Fibroblast of skin of scalp (primary cell): ENCODE data around the gene NLK. TPM values are rescaled to one million over a fixed set of nuclear protein-coding genes. Genes with fewer than 3 reads are reported as not detected.
A peak's percentile ranks its signal among the peaks of the same experiment; 100 is the strongest.
"Not testable (repeated sequence)": the region's sequence is repeated elsewhere in the genome, so short reads cannot be mapped to it uniquely, and the experiment has no call there.

Source experiments
- DNase-seq: peaks from one replicate; pipeline ENCODE4 v3.0.0-alpha.2; 2013
- polyA plus RNA-seq, 2 experiments: library from polyadenylated mRNA; unstranded; fragments of 120-200 nt; gene quantifications; one replicate each; pipeline ENCODE4 v1.2.1, GENCODE V29; 2013; ENCODE audit not compliant: insufficient read length in 2 of 2

NLK gene
- polyA plus RNA-seq (2013, experiment 1 of 2; ENCODE audit: insufficient read length) = 9.3 TPM
- polyA plus RNA-seq (2013, experiment 2 of 2; ENCODE audit: insufficient read length) = 10.8 TPM

DNA sequence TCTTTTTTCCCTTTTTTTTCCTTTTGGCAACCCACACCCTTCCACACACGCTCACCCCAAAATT lies at the start of gene NLK:
Gene NLK, plus strand, starts transcription at position 21 of the 64 bp plus-strand sequence. CDS start 197 bp downstream, outside the sequence.
- DNase-seq = no peak

- no peak for DNase-seq
Observed at GRCh38 chr17:27993161-27993695, 49.2 kb upstream of the NLK start.

- DNase-seq = no peak
Observed at GRCh38 chr17:27993723-27994310, 48.7 kb upstream of the NLK start.

DNA sequence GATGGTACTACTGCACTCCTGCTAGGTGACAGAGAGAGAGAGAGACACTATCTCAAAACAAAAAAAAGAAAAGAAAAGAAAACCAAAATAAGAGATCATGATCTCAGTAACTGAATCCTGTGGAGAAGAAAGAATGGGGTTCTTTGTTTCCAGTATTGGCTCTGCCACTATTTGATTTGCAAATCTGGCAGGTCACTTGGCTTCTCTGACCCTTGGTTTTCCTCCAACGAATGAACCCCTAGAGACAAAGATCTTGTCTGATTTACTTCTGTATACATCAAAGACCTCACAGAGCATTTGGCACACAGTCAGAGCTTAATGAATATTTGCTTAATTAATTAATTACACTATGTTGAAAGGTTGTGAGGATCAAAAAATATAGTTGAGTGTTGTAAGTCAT lies 47.9 kb upstream of the NLK start:
- no peak for DNase-seq

- no peak for DNase-seq
Observed at GRCh38 chr17:27995554-27995953, 46.9 kb upstream of the NLK start.

- DNase-seq = no peak
Observed at GRCh38 chr17:27996202-27997043, 46.1 kb upstream of the NLK start.

GRCh38 chr17:27997044-27997401 lies 45.5 kb upstream of the NLK start:
- DNase-seq = no peak

GRCh38 chr17:27997522-27997921 lies 45.0 kb upstream of the NLK start:
- no peak for DNase-seq

DNA sequence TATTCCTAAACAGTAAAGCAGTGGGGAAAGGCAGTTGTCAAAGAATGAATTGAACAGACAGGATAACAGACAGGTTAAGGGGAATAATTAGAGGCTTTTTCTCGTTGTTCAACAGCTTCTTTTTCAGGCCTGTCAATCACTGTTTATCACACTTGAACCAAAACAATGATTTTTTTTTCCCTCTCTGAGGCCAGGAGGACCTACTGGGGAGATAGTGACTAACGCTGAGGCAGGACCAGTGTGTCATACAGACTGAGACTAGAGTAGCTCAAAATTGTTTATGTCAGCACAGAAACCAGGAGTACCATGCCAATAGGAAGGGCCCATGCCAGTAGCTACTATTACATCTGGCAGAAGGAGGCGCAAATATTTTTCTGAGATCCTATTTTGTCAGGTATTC lies 41.3 kb upstream of the NLK start:
- no peak for DNase-seq

- no peak for DNase-seq
Observed at GRCh38 chr17:28004344-28004743, 38.1 kb upstream of the NLK start.

GRCh38 chr17:28007925-28008324 lies 34.6 kb upstream of the NLK start:
- not testable (repeated sequence) for DNase-seq

DNA sequence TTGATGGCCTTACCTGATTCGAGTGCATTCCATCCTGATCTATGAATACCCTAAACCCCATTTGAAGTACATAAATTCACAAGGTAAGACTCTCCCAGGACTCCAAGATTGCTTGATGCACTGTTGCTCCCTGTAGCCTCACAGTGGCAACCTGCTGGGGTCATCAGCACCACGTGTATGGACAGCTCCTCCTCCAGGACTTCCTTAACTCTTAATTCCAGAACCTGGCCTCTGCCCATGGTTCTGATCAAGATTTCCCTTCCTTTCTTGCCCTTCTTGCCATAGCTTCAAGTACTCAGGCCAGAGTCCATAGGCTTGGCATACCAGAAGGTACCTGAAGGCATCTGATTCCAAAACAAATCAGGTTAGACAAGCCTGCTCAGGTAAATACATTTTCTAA lies 34.0 kb upstream of the NLK start:
- peak; percentile 48 for DNase-seq

- DNase-seq = no peak
Observed at GRCh38 chr17:28010406-28010805, 32.1 kb upstream of the NLK start.

- no peak for DNase-seq
Observed at GRCh38 chr17:28018439-28019070, 23.9 kb upstream of the NLK start.

- no peak for DNase-seq
Observed at GRCh38 chr17:28020515-28020914, 22.0 kb upstream of the NLK start.

GRCh38 chr17:28029044-28029443 lies 13.4 kb upstream of the NLK start:
- DNase-seq = no peak

DNA sequence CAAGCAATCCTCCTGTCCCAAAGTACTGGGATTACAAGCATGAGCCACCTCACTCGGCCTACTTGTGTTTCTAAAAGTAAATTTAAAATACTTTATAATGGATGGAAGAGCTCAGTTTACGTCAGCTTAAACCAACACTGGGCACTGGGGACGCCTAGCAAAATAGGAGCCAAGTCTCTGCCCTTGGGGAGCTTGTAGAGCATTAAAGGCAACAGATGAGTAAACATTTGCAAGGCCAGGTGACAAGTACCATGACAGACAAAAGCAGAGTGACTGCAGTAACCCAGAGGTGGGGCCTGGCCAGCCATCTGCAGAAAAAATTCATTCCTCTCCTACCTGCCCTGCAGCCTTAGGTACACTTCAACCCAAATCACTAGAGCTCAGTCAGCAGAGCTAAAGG lies 12.1 kb upstream of the NLK start:
- DNase-seq = no peak

DNA sequence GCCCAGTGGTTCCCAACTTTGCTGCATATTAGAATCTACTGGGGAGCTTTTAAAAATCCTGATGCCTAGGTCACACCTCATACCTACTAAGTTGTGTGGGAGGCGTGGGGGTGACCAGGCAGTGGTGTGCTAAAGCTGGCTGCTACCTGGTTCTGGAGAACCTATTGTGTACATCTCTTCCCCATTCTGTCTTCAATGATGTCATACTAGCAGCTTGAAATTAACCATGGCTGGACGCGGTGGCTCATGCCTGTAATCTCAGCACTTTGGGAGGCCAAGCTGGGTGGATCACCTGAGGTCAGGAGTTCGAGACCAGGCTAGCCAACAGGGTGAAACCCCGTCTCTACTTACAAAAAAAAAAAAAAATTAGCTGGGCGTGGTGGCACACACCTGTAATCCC lies 11.3 kb upstream of the NLK start:
- DNase-seq = no peak

GRCh38 chr17:28033972-28034714 lies 8.3 kb upstream of the NLK start:
- DNase-seq = peak; percentile 71

GRCh38 chr17:28035452-28035851 lies 7.0 kb upstream of the NLK start:
- not testable (repeated sequence) for DNase-seq

- not testable (repeated sequence) for DNase-seq
Observed at GRCh38 chr17:28035884-28036283, 6.6 kb upstream of the NLK start.

DNA sequence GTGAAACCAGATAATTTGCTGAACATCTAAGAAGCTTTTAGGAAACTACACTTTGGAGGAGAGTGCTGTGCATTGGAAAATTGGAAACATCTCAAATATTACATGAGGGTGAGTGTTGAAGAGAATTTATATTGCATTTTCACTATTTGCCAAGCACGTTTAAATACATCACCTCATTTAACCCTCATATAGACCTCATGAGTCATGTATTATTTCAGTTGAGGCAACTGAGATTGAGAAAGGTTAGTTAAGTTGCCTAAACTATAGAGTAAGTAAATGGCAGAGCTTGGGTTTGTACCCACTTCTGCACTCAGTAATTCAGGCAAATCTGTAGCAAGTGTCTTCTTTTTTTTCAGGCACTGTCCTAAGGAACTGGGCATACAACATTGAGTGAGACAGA lies 3.7 kb upstream of the NLK start:
- no peak for DNase-seq

GRCh38 chr17:28039251-28039650 lies 3.2 kb upstream of the NLK start:
- no peak for DNase-seq
